GM12875 (cell line): ENCODE measurements around the gene ATOH8.

Experiments
- H3K4me3 ChIP-seq: one replicate; pipeline ENCODE4 v1.5.1; 2011; ENCODE audit warnings: low read depth, low read length, control low read depth
- CTCF ChIP-seq: IDR thresholded peaks from 2 replicates; pipeline ENCODE4 v1.5.1; 2011; ENCODE audit warnings: low read depth, mild to moderate bottlenecking, control low read depth, inconsistent platforms, low read length, moderate library complexity, borderline replicate concordance; ENCODE audit not compliant: insufficient read depth

ATOH8 gene

DNA sequence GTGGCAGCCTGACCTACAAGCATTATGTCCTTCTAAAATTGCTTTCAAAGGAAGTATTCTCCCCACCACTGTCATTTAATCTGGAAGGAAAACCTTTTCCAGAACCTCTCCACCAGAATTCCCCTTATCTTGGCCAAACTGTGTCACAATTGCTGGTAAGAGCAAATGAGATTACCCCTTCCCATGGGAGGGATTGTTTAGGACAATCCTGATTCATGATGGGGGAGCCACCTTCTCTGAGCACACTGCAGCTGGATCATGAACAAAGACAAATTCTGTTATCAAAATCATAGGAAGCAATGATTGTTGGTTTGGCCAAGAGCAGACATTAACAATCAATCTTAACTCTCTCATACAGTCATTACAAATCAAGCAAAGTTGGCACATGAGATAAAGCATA, 18.1 kb upstream of the ATOH8 start:
- H3K4me3 ChIP-seq, result no peak overlapping the region
- TF ChIP-seq CTCF, result no peak

GRCh38 chr2:85736456-85737355, 17.1 kb upstream of the ATOH8 start:
- H3K4me3 ChIP-seq, result no peak overlapping the region
- no peak for TF ChIP-seq CTCF

GRCh38 chr2:85737481-85737880, 16.3 kb upstream of the ATOH8 start:
- H3K4me3 ChIP-seq, result no peak overlapping the region
- TF ChIP-seq CTCF, result no peak

GRCh38 chr2:85737961-85738360, 15.8 kb upstream of the ATOH8 start:
- TF ChIP-seq CTCF, result no peak
- no peak overlapping the region for H3K4me3 ChIP-seq

GRCh38 chr2:85740193-85740592, 13.6 kb upstream of the ATOH8 start:
- no peak overlapping the region for H3K4me3 ChIP-seq
- TF ChIP-seq CTCF, result no peak

GRCh38 chr2:85741211-85741832, 12.5 kb upstream of the ATOH8 start:
- H3K4me3 ChIP-seq, result no peak overlapping the region
- TF ChIP-seq CTCF, result no peak
